ENCODE measurements around the gene DIPK1B. TPM values are rescaled to one million over a fixed set of nuclear protein-coding genes. Genes with fewer than 3 reads are reported as not detected.

DIPK1B gene
- not detected in 2 replicates for total RNA-seq (2014; rRNA removed; shearing (Covaris generic))

DNA sequence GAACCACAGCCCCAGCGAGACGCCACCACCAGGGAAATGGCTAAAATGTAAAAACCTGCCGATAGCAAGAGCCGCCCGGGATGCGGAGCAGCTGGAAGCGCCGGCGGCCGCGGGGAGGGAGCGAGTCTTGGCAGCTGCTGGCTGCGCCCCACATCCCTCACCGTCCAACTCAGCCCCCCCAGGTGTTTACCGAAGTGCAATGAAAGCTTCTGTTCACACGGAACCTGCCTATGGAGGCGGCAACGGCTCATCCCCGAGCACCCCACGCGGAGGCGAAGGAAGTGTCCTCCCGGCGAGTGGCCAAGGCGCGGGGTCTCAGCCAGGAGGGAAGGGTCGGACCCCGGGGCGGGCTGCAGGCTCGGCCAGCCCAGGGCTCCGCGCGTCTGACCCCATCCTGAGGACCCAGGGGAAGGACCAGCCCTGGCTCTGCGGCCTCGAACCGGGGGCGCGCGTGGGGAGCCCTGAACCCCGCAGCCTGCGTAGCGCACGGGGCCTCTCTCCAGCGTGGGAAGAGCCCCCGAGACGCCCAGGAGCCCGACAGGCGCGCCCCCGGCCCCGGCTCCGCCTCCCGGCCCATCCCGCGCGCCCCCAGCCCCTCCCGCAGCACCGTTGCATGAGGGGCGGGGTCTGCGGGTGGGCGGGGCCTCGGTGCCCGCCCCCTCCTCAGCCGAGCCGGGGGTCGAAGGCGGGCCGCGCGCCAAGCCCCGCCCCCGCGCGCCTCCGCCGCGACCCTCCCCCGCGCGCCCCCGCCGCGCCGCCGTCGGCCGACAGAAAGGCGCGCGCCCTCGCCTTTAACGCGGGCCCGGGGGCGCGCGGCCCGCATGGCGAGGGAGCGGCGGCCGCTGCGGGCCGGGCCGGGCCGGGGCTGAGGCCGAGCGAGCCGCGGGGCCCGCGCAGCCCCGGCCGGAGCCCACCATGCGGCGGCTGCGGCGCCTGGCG, at the start of gene DIPK1B:
Gene DIPK1B (plus strand): TSS at position 822 of the 939 bp plus-strand sequence. CDS start 94 bp downstream, at position 916.
- H3K4me3 ChIP-seq = no peak within 1 kb of the TSS

DNA sequence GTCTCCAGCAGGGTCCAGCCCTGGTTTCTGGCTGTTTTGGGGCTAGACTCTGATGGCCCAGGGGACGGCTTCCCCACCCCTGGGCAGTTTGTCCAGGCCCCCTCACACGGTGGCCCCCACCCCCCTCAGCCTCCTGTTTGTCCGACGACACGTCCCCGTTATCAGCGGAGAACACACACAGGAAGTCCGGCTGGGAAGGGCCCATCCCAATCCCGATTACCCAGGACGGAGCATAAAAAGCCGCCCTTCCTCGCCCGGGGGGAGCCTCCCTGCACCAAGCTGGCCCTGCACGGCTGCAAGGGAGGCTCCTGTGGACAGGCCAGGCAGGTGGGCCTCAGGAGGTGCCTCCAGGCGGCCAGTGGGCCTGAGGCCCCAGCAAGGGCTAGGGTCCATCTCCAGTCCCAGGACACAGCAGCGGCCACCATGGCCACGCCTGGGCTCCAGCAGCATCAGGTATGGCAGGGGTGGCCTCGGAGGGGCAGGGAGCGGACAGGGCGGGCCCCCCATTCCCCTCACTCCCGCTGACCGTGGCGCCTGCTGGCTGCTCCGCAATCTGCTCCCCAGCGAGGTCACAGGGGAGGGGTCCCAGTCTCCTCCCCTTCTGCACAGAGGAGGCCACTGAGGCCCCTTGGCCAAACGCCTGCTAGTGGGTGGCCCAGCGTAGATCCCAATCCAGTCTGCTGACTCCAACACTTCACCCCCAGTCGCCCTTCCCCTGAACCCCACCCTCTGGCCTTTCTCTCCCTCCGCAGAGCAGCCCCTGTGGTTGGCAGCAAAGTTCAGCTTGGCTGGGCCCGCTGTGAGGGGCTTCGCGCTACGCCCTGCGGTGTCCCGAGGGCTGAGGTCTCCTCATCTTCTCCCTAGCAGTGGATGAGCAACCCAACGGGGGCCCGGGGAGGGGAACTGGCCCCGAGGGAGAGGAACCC, 49.5 kb upstream of the DIPK1B start, which contains the start of gene EGFL7:
Gene EGFL7 (plus strand): TSS at position 261 of the 926 bp plus-strand sequence. CDS start 5,367 bp downstream, outside the sequence.
- DNase-seq (ENCODE audit: low read depth in 1 of 2, low spot score in 2 of 2) = no peak
- Histone ChIP-seq H3K4me3 (no peak within 1 kb of the TSS), H3K4me1 (replicated peaks) (peaks cover 7% of the 10 kb centered on the region), H3K36me3 (no peaks in the 10 kb centered on the region), H3K27ac (no peak within 1 kb of the TSS), H3K9me3 (replicated peaks) (no peaks in the 10 kb centered on the region), H3K27me3 (replicated peaks) (peaks cover 67% of the 10 kb centered on the region)

More for the DNA sequence above, at the start of gene DIPK1B:
- H3K36me3 ChIP-seq = no peaks in the 10 kb centered on the region
- peaks cover 22% of the 10 kb centered on the region for H3K27me3 ChIP-seq (replicated peaks)
- H3K27ac ChIP-seq = no peak within 1 kb of the TSS
- no peak for DNase-seq (ENCODE audit: low read depth in 1 of 2, low spot score in 2 of 2)
- H3K9me3 ChIP-seq (replicated peaks) = no peaks in the 10 kb centered on the region
- H3K4me1 ChIP-seq (replicated peaks) = no peaks in the 10 kb centered on the region

DNA sequence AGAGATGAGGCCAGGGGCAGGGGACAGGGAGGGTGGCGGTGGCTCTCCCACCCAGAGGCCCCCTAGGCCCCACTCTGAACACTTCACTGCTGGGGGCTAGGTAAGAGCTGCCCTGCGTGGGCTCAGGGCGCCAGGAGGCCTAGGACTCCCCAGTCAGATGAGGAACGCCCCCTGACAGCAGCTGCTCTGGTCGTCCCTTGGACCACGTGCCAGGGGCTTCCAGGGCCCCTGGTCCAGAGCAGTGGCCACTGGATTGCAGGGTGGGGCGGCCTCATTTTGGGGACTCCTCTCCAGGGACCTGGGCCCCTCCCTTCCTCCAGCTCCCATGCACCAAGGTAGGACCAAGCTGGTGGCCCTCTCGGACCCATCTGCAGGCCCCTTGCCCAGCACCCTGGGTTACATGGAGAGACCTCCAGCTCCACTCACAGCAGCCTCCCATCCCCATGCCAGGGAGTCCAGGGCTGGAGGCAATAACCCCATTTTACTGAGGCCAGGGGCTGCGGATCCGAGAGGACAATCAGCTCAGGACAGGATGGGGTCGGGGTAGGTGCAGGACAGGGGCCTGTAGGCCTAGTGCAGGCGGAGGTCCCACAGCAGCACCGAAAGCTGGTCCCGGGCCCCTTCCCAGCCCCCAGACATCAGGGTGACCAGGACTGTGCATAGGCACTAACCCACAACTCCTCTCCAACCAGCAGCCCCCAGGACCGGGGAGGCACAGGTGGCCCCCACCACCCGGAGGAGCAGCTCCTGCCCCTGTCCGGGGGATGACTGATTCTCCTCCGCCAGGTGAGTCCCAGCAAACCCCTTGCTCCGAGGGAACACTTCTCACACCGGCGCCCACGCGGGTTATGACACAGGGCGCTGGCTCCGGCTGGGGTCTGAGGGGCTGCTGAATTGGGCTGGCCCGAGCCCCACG, 48.1 kb upstream of the DIPK1B start:
- no peak overlapping the region for H3K27ac ChIP-seq

GRCh38 chr9:136665111-136665703, 47.2 kb upstream of the DIPK1B start:
- Histone ChIP-seq H3K27me3 (replicated peaks) (peaks cover 73% of the 10 kb centered on the region), H3K9me3 (replicated peaks) (no peaks in the 10 kb centered on the region), H3K4me1 (replicated peaks) (peaks cover 7% of the 10 kb centered on the region), H3K27ac (no peak overlapping the region), H3K36me3 (no peaks in the 10 kb centered on the region), H3K4me3 (no peak overlapping the region)
- no peak for DNase-seq (ENCODE audit: low read depth in 1 of 2, low spot score in 2 of 2)

More for the DNA sequence above, 48.1 kb upstream of the DIPK1B start:
- no peaks in the 10 kb centered on the region for H3K36me3 ChIP-seq
- peaks cover 7% of the 10 kb centered on the region for H3K4me1 ChIP-seq (replicated peaks)
- H3K27me3 ChIP-seq (replicated peaks) = peaks cover 69% of the 10 kb centered on the region
- no peak for DNase-seq (ENCODE audit: low read depth in 1 of 2, low spot score in 2 of 2)
- no peaks in the 10 kb centered on the region for H3K9me3 ChIP-seq (replicated peaks)
- H3K4me3 ChIP-seq = no peak overlapping the region

GRCh38 chr9:136665704-136666371, 46.5 kb upstream of the DIPK1B start:
- H3K36me3 ChIP-seq = no peaks in the 10 kb centered on the region
- DNase-seq (ENCODE audit: low read depth in 1 of 2, low spot score in 2 of 2) = no peak
- H3K27me3 ChIP-seq (replicated peaks) = peaks cover 72% of the 10 kb centered on the region
- H3K4me1 ChIP-seq (replicated peaks) = peaks cover 7% of the 10 kb centered on the region
- no peak overlapping the region for H3K4me3 ChIP-seq
- H3K9me3 ChIP-seq (replicated peaks) = no peaks in the 10 kb centered on the region
- no peak overlapping the region for H3K27ac ChIP-seq

DNA sequence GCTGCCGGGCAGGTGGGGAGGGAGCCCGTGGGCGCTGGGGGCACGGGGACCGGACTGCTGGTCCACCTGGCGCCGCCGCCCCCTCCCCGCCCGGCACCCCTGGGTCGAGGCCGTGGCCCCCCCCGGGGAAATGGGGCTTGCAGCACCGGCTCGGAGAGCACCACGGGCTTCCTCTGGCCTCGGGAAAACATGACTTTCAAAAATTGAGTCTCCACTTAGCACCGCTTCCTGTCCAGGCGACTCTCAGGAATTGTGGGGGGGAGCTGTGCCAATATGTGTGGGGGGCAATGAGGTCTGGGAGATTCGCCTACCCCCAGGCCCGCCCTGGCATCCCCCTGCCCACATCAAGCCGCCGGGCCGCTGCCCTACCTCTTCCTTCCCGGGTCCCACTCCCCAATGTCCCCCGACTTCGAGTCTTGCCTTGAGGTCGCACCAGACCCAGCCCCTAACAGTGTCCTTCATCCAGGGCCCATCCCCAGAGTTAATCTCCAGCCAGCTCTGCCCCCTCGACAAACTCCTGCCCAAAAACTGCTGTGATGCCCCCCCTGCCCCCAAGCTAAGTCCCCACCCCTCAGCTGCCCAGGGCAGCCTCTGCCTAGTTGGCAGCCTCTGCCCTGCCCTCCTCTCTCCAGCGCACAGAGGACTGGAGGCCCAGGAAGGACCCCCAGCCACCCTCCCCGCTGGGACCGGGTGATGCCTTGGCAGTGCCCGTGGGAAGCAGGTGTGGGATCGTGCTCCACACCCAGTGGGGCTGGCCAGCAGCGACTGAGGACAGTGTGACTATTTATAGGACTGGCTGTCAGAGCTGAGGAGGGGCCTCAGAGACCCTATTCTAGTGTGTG, 45.8 kb upstream of the DIPK1B start:
- Histone ChIP-seq H3K27me3 (replicated peaks) (peaks cover 72% of the 10 kb centered on the region), H3K27ac (no peak overlapping the region), H3K4me1 (replicated peaks) (peaks cover 7% of the 10 kb centered on the region), H3K9me3 (replicated peaks) (no peaks in the 10 kb centered on the region), H3K4me3 (no peak overlapping the region), H3K36me3 (no peaks in the 10 kb centered on the region)
- no peak for DNase-seq (ENCODE audit: low read depth in 1 of 2, low spot score in 2 of 2)

- Histone ChIP-seq H3K4me1 (replicated peaks) (peaks cover 7% of the 10 kb centered on the region), H3K9me3 (replicated peaks) (no peaks in the 10 kb centered on the region), H3K36me3 (no peaks in the 10 kb centered on the region), H3K4me3 (no peak overlapping the region), H3K27ac (no peak overlapping the region), H3K27me3 (replicated peaks) (peaks cover 69% of the 10 kb centered on the region)
- DNase-seq (ENCODE audit: low read depth in 1 of 2, low spot score in 2 of 2) = no peak
Measured at GRCh38 chr9:136667214-136667939, 45.0 kb upstream of the DIPK1B start.

DNA sequence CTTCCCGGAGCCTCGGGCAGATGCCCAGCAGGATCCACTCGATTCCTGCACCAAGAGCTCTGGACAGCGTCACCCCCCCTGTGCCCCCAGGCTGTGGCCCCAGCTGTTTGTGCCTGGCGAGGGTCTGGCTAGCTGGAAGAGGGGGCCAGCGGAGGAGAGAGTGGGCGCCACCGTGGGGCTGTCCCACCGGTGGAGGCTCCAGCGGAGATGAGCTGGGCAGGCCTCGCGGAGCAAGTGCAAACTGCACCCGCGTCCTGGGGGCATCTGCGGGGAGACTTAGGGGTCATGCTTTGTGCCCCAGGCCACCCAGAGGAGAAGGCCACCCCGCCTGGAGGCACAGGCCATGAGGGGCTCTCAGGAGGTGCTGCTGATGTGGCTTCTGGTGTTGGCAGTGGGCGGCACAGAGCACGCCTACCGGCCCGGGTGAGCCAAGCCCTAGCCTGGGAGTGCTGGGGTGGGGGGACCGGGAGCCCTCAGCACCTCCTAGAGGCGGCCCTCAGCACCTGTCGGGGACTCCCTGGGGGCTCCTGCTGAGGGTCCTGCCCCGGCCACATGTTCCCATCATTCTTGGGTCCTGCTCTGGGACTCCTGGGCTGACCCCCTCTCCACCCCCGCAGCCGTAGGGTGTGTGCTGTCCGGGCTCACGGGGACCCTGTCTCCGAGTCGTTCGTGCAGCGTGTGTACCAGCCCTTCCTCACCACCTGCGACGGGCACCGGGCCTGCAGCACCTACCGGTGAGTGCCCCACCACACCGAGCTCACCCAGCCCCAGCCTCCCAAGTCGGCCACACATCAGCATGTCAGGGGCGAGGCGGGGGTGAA, 44.2 kb upstream of the DIPK1B start:
- Histone ChIP-seq H3K27ac (no peak overlapping the region), H3K9me3 (replicated peaks) (no peaks in the 10 kb centered on the region), H3K4me3 (no peak overlapping the region), H3K36me3 (no peaks in the 10 kb centered on the region), H3K4me1 (replicated peaks) (peaks cover 7% of the 10 kb centered on the region), H3K27me3 (replicated peaks) (peaks cover 63% of the 10 kb centered on the region)
- no peak for DNase-seq (ENCODE audit: low read depth in 1 of 2, low spot score in 2 of 2)

DNA sequence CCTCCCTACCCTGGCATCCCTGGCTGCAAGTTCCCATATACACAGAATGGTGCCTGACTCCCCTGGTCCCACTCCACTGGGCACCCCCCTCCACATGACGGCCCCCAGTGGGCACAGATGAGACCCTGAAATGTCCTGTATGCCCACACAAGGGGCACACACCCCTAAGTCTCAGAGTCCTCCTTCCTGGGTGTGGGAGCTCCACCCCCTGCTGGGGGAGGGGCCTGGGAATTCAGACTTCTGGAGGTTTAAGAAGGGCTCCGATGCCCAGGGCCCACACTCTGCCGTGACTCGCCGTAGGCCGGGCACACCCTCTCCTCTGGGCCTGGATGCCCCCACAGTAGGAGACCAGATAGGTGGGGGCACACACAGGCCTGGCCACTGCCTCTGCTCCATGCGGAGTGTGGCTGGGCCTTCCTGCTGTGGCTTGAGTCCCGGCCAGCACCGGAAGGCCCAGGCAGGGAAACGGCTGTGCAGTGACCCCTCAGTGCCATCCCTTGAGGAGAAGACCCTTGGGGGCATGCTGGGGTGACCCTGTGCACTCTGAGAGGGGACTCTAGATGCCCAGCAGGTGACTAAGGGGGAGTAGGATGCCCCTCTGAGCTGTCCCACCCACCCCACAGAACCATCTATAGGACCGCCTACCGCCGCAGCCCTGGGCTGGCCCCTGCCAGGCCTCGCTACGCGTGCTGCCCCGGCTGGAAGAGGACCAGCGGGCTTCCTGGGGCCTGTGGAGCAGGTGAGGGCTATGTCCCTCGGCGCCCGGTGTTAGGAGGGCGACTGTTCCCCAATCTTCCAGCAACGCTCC, 43.2 kb upstream of the DIPK1B start:
- DNase-seq (ENCODE audit: low read depth in 1 of 2, low spot score in 2 of 2) = no peak
- no peak overlapping the region for H3K4me3 ChIP-seq
- H3K27ac ChIP-seq = no peak overlapping the region
- no peaks in the 10 kb centered on the region for H3K36me3 ChIP-seq
- H3K4me1 ChIP-seq (replicated peaks) = peaks cover 7% of the 10 kb centered on the region
- peaks cover 55% of the 10 kb centered on the region for H3K27me3 ChIP-seq (replicated peaks)
- H3K9me3 ChIP-seq (replicated peaks) = no peaks in the 10 kb centered on the region
